Mesenchymal stem cell (in vitro differentiated cells and primary cell): Measurements from ENCODE around the gene HYCC1.
"Not testable (repeated sequence)": the region's sequence is repeated elsewhere in the genome, so short reads cannot be mapped to it uniquely, and the experiment has no call there.

ENCODE experiments used
- DNase-seq: peaks from one replicate; pipeline ENCODE4 v3.0.0-alpha.2; 2013
- H2AFZ ChIP-seq: one replicate; pipeline ENCODE4 v1.6.1; 2013; ENCODE audit warnings: low read depth, mild to moderate bottlenecking, control low read depth, inconsistent platforms, low read length, moderate library complexity
- H2AK5ac ChIP-seq: 2 replicates; pipeline ENCODE4 v1.6.1; 2013; ENCODE audit warnings: low read length, moderate library complexity, mild to moderate bottlenecking, inconsistent platforms; ENCODE audit not compliant: severe bottlenecking
- H2BK120ac ChIP-seq: one replicate; pipeline ENCODE4 v1.6.1; 2013; ENCODE audit warnings: low read depth, mild to moderate bottlenecking, inconsistent platforms, low read length, moderate library complexity
- H2BK12ac ChIP-seq, 2 experiments: one replicate each; pipeline ENCODE4 v1.6.1; 2013; ENCODE audit warnings: inconsistent platforms in 2 of 2, low read length in 2 of 2, mild to moderate bottlenecking in 2 of 2, moderate library complexity in 2 of 2, control low read depth in 1 of 2
- H2BK15ac ChIP-seq: one replicate; pipeline ENCODE4 v1.6.1; 2013; ENCODE audit warnings: mild to moderate bottlenecking, low read depth, inconsistent platforms; ENCODE audit not compliant: poor library complexity, severe bottlenecking
- H2BK5ac ChIP-seq: 2 replicates; pipeline ENCODE4 v1.6.1; 2013; ENCODE audit warnings: low read depth, mild to moderate bottlenecking, low read length, control low read depth, inconsistent platforms; ENCODE audit not compliant: poor library complexity, severe bottlenecking
- H3K14ac ChIP-seq, 2 experiments: one replicate each; pipeline ENCODE4 v1.6.1; 2013; ENCODE audit warnings: inconsistent platforms in 2 of 2, low read length in 2 of 2, control low read depth in 1 of 2, mild to moderate bottlenecking in 1 of 2, moderate library complexity in 1 of 2
- H3K18ac ChIP-seq, 2 experiments: one replicate each; pipeline ENCODE4 v1.6.1; 2013; ENCODE audit warnings: inconsistent platforms in 2 of 2, low read length in 2 of 2, control low read depth in 1 of 2, low read depth in 1 of 2, mild to moderate bottlenecking in 1 of 2
- H3K23ac ChIP-seq, 2 experiments: one replicate each; pipeline ENCODE4 v1.6.1; 2013; ENCODE audit warnings: inconsistent platforms in 2 of 2, low read length in 2 of 2, mild to moderate bottlenecking in 2 of 2, moderate library complexity in 2 of 2, control low read depth in 1 of 2
- H3K27ac ChIP-seq: 2 replicates; pipeline ENCODE4 v1.5.1; 2013; ENCODE audit warnings: mild to moderate bottlenecking, moderate library complexity, low read length, control low read depth, inconsistent platforms; ENCODE audit not compliant: poor library complexity, severe bottlenecking
- H3K27me3 ChIP-seq, 2 experiments: 2 replicates each; pipeline versions ENCODE4 v1.6.1 to v1.7.0; 2013; ENCODE audit warnings: low read length in 2 of 2, mild to moderate bottlenecking in 2 of 2, moderate library complexity in 2 of 2, control low read depth in 1 of 2, inconsistent platforms in 1 of 2; ENCODE audit not compliant: control insufficient read depth in 1 of 2, insufficient read depth in 1 of 2
- H3K36me3 ChIP-seq, 2 experiments: 2 replicates each; pipeline versions ENCODE4 v1.6.1 to v1.7.0; 2013; ENCODE audit warnings: low read length in 2 of 2, control low read depth in 1 of 2, inconsistent platforms in 1 of 2, low read depth in 1 of 2, mild to moderate bottlenecking in 1 of 2; ENCODE audit not compliant: insufficient read depth in 2 of 2, control insufficient read depth in 1 of 2
- H3K4ac ChIP-seq, 2 experiments: one replicate each; pipeline ENCODE4 v1.6.1; 2013; ENCODE audit warnings: inconsistent platforms in 2 of 2, low read length in 2 of 2, mild to moderate bottlenecking in 2 of 2, moderate library complexity in 2 of 2, control low read depth in 1 of 2, low read depth in 1 of 2
- H3K4me1 ChIP-seq: 2 replicates; pipeline ENCODE4 v1.6.1; 2013; ENCODE audit warnings: low read depth, low read length, control low read depth; ENCODE audit not compliant: control insufficient read depth, insufficient read depth
- H3K4me2 ChIP-seq: 2 replicates; pipeline ENCODE4 v1.6.1; 2013; ENCODE audit warnings: low read length, mild to moderate bottlenecking, inconsistent platforms; ENCODE audit not compliant: poor library complexity, severe bottlenecking
- H3K4me3 ChIP-seq, 2 experiments: 2 replicates each; pipeline versions ENCODE4 v1.5.1 to v1.7.0; 2013; ENCODE audit warnings: low read length in 2 of 2, mild to moderate bottlenecking in 2 of 2, control low read depth in 1 of 2, low read depth in 1 of 2; ENCODE audit not compliant: insufficient read depth in 1 of 2
- H3K79me1 ChIP-seq: replicated peaks from 2 replicates; pipeline ENCODE4 v1.6.1; 2013; ENCODE audit warnings: mild to moderate bottlenecking, control low read depth, low read length, inconsistent platforms; ENCODE audit not compliant: poor library complexity, severe bottlenecking
- H3K9ac ChIP-seq: 2 replicates; pipeline ENCODE4 v1.7.0; 2013; ENCODE audit warnings: mild to moderate bottlenecking, low read length, moderate library complexity
- H3K9me3 ChIP-seq: 2 replicates; pipeline ENCODE4 v1.7.0; 2013; ENCODE audit warnings: mild to moderate bottlenecking, low read length; ENCODE audit not compliant: control insufficient read depth
- H4K8ac ChIP-seq: one replicate; pipeline ENCODE4 v1.6.1; 2013; ENCODE audit warnings: inconsistent platforms, mild to moderate bottlenecking, low read length, moderate library complexity
- H4K91ac ChIP-seq: one replicate; pipeline ENCODE4 v1.6.1; 2013; ENCODE audit warnings: mild to moderate bottlenecking, low read length, inconsistent platforms
- WGBS: methylation state at CpG from one replicate; pipeline ENCODE4 v1.1.7; 2013; ENCODE audit warnings: mixed read lengths; 5-methylcytosine and 5-hydroxymethylcytosine counted together

Gene HYCC1

DNA sequence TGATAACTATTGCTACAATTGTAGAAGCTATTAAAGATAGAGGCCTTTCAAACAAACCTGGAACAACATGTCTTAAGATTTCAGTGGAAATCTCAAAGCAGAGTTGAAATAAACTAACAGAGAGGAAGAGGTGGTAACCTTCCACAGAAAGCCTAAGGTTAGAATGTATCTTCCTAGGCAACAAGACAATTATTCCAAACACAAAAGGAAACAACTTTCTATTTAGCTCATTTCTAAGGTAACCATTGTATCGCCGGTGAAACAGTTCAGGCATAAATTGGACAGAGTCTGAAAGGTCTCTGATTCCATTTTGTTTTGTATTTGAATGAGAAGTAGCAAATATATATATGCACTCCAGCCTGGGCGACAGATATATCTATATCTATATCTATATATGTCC lies 30.7 kb upstream of the HYCC1 start:
- no peak overlapping the region for H3K4me2 ChIP-seq
- no peak overlapping the region for H3K4ac ChIP-seq
- no peak overlapping the region for H3K4me3 ChIP-seq
- H3K36me3 ChIP-seq, result no peaks in the 10 kb centered on the region
- no peak overlapping the region for H2BK120ac ChIP-seq
- H2BK12ac ChIP-seq, result no peak overlapping the region
- H3K79me1 ChIP-seq, result no peaks in the 10 kb centered on the region
- H2AK5ac ChIP-seq, result no peak overlapping the region
- no peak overlapping the region for H3K9ac ChIP-seq
- no peak overlapping the region for H3K14ac ChIP-seq
- no peak for DNase-seq
- H4K91ac ChIP-seq, result no peak overlapping the region
- H2BK15ac ChIP-seq, result no peak overlapping the region
- no peak overlapping the region for H3K23ac ChIP-seq
- H3K9me3 ChIP-seq, result no peaks in the 10 kb centered on the region
- H4K8ac ChIP-seq, result no peak overlapping the region
- H3K4me1 ChIP-seq, result no peaks in the 10 kb centered on the region
- no peak overlapping the region for H3K18ac ChIP-seq
- no peak overlapping the region for H2BK5ac ChIP-seq
- no CpG with 5 or more reads among the region's 3 CpGs for WGBS
- H3K27me3 ChIP-seq, result no peaks in the 10 kb centered on the region
- H3K27ac ChIP-seq, result no peak overlapping the region
- H2AFZ ChIP-seq, result no peak overlapping the region

DNA sequence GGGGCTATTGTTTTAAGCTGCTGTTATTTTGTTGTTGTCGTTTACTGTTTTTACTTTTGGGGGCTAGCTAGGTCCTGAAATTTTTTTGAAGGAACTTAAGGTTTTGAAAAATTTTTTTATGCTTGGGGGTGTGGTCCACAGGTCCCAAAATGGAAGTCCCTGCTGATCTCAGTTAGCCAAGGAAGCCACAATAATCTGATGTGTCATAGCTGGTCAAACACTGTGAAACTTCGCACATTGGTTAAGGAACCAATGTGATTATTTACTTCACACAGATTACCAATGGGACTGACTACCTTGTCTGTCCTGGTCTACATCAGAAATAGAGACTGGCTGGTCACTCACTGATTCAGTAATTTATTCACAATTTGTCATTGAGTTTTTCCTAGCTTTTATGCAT lies 29.5 kb upstream of the HYCC1 start:
- DNase-seq, result no peak
- Histone ChIP-seq H2BK12ac (no peak overlapping the region), H2AFZ (no peak overlapping the region), H3K27ac (no peak overlapping the region), H3K27me3 (no peaks in the 10 kb centered on the region), H3K36me3 (no peaks in the 10 kb centered on the region), H3K9ac (no peak overlapping the region), H3K9me3 (no peaks in the 10 kb centered on the region), H3K14ac (no peak overlapping the region), H2AK5ac (no peak overlapping the region), H2BK120ac (no peak overlapping the region), H3K23ac (no peak overlapping the region), H3K18ac (no peak overlapping the region), H3K79me1 (no peaks in the 10 kb centered on the region), H3K4me2 (no peak overlapping the region), H4K91ac (no peak overlapping the region), H2BK5ac (no peak overlapping the region), H3K4me1 (no peaks in the 10 kb centered on the region), H4K8ac (no peak overlapping the region), H2BK15ac (no peak overlapping the region), H3K4ac (no peak overlapping the region), H3K4me3 (no peak overlapping the region)
- 98% methylated on average over 2 of the region's 2 CpGs for WGBS

DNA sequence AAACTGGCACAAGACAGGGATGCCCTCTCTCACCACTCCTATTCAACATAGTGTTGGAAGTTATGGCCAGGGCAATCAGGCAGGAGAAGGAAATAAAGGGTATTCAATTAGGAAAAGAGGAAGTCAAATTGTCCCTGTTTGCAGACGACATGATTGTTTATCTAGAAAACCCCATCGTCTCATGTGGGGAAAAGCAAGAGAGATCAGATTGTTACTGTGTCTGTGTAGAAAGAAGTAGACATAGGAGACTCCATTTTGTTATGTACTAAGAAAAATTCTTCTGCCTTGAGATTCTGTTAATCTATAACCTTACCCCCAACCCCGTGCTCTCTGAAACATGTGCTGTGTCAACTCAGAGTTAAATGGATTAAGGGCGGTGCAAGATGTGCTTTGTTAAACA lies 25.7 kb upstream of the HYCC1 start:
- not testable (repeated sequence) for H2BK120ac ChIP-seq, H3K79me1 ChIP-seq, H3K18ac ChIP-seq, H2BK5ac ChIP-seq, H3K4me2 ChIP-seq, H2AFZ ChIP-seq, H4K8ac ChIP-seq, H3K27ac ChIP-seq, H2BK15ac ChIP-seq, H3K4ac ChIP-seq, H3K36me3 ChIP-seq, H3K27me3 ChIP-seq, H3K9ac ChIP-seq, H3K4me3 ChIP-seq, H3K23ac ChIP-seq, DNase-seq, H2AK5ac ChIP-seq, H3K14ac ChIP-seq, H4K91ac ChIP-seq, H2BK12ac ChIP-seq, H3K9me3 ChIP-seq, H3K4me1 ChIP-seq
- 100% methylated on average over 2 of the region's 4 CpGs for WGBS

DNA sequence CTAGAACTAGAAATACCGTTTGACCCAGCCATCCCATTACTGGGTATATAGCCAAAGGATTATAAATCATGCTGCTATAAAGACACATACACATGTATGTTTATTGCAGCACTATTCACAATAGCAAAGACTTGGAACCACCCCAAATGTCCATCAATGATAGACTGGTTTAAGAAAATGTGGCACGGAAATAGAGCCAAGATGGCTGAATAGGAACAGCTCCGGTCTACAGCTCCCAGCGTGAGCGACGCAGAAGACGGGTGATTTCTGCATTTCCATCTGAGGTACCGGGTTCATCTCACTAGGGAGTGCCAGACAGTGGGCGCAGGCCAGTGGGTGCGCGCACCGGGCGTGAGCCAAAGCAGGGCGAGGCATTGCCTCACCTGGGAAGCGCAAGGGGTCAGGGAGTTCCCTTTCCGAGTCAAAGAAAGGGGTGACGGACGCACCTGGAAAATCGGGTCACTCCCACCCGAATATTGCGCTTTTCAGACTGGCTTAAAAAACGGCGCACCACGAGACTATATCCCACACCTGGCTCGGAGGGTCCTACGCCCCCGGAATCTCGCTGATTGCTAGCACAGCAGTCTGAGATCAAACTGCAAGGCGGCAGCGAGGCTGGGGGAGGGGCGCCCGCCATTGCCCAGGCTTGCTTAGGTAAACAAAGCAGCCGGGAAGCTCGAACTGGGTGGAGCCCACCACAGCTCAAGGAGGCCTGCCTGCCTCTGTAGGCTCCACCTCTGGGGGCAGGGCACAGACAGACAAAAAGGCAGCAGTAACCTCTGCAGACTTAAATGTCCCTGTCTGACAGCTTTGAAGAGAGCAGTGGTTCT lies 21.8 kb upstream of the HYCC1 start:
- H3K9ac ChIP-seq, H2AFZ ChIP-seq, H3K14ac ChIP-seq, H3K9me3 ChIP-seq, H3K4ac ChIP-seq, H3K27me3 ChIP-seq, H3K4me3 ChIP-seq, H3K4me2 ChIP-seq, H2AK5ac ChIP-seq, DNase-seq, H3K27ac ChIP-seq, H3K36me3 ChIP-seq, H4K91ac ChIP-seq, H4K8ac ChIP-seq, H3K4me1 ChIP-seq, H3K18ac ChIP-seq, H2BK12ac ChIP-seq, H3K23ac ChIP-seq, H2BK5ac ChIP-seq, H3K79me1 ChIP-seq, H2BK120ac ChIP-seq, H2BK15ac ChIP-seq: not testable (repeated sequence)
- 82% methylated on average over 12 of the region's 34 CpGs for WGBS
